Subcutaneous abdominal adipose tissue (tissue), 5 donors: ENCODE measurements around the gene SPATA19.
"Not testable (repeated sequence)": the region's sequence is repeated elsewhere in the genome, so short reads cannot be mapped to it uniquely, and the experiment has no call there.

Experiments
- H3K27ac ChIP-seq: one replicate; pipeline ENCODE4 v1.7.0; 2013; ENCODE audit warnings: low read depth, mild to moderate bottlenecking, inconsistent platforms, low read length, moderate library complexity
- H3K27me3 ChIP-seq, 5 donors: one replicate each; pipeline ENCODE4 v1.7.0; 2013; ENCODE audit warnings: low read length in 5 of 5, inconsistent platforms in 1 of 5; ENCODE audit not compliant: control insufficient read depth in 5 of 5, insufficient read depth in 4 of 5
- H3K36me3 ChIP-seq, 5 donors: one replicate each; pipeline ENCODE4 v1.7.0; 2013; ENCODE audit warnings: low read length in 5 of 5; ENCODE audit not compliant: control insufficient read depth in 5 of 5, insufficient read depth in 5 of 5
- H3K4me1 ChIP-seq, 5 donors: one replicate each; pipeline ENCODE4 v1.7.0; 2013; ENCODE audit warnings: low read length in 5 of 5, mild to moderate bottlenecking in 3 of 5, moderate library complexity in 1 of 5; ENCODE audit not compliant: control insufficient read depth in 5 of 5, insufficient read depth in 5 of 5
- H3K4me3 ChIP-seq, 5 donors: one replicate each; pipeline ENCODE4 v1.7.0; 2013; ENCODE audit warnings: low read length in 5 of 5, low read depth in 1 of 5
- H3K9ac ChIP-seq, 5 donors: one replicate each; pipeline ENCODE4 v1.7.0; 2013; ENCODE audit warnings: low read length in 5 of 5, mild to moderate bottlenecking in 4 of 5, moderate library complexity in 3 of 5
- H3K9me3 ChIP-seq, 5 donors: one replicate each; pipeline ENCODE4 v1.7.0; 2013; ENCODE audit warnings: low read length in 5 of 5; ENCODE audit not compliant: control insufficient read depth in 5 of 5
- donor health status: healthy.
- donor health status: healthy.
- donor health status: healthy.
- donor health status: healthy.
- donor health status: healthy.

Gene SPATA19

GRCh38 chr11:133867456-133867855, 22.1 kb upstream of the SPATA19 start:
- Histone ChIP-seq H3K4me1 (no peaks in the 10 kb centered on the region), H3K36me3 (no peaks in the 10 kb centered on the region), H3K4me3 (no peak overlapping the region), H3K9ac (no peak overlapping the region), H3K9me3 (no peaks in the 10 kb centered on the region), H3K27me3 (peaks cover 0 to 3% (median 0%) of the 10 kb centered on the region in 5 donors), H3K27ac (no peak overlapping the region)

- no peaks in the 10 kb centered on the region for H3K36me3 ChIP-seq
- no peaks in the 10 kb centered on the region for H3K9me3 ChIP-seq
- no peak overlapping the region for H3K9ac ChIP-seq
- no peak overlapping the region for H3K27ac ChIP-seq
- H3K4me3 ChIP-seq = no peak overlapping the region
- peaks cover 0 to 4% (median 0%) of the 10 kb centered on the region in 5 donors for H3K27me3 ChIP-seq
- no peaks in the 10 kb centered on the region for H3K4me1 ChIP-seq
Measured at GRCh38 chr11:133865466-133865865, 20.2 kb upstream of the SPATA19 start.

- Histone ChIP-seq H3K36me3 (no peaks in the 10 kb centered on the region), H3K27ac (no peak overlapping the region), H3K9me3 (no peaks in the 10 kb centered on the region), H3K27me3 (peaks cover 0 to 4% (median 0%) of the 10 kb centered on the region in 5 donors), H3K9ac (no peak overlapping the region), H3K4me3 (no peak overlapping the region), H3K4me1 (no peaks in the 10 kb centered on the region)
Measured at GRCh38 chr11:133864756-133865155, 19.4 kb upstream of the SPATA19 start.

GRCh38 chr11:133860151-133860550, 14.8 kb upstream of the SPATA19 start:
- Histone ChIP-seq H3K4me3 (no peak overlapping the region), H3K4me1 (no peaks in the 10 kb centered on the region)

GRCh38 chr11:133854330-133854960, 9.1 kb upstream of the SPATA19 start:
- H3K9me3 ChIP-seq, H3K27ac ChIP-seq, H3K9ac ChIP-seq, H3K4me3 ChIP-seq, H3K4me1 ChIP-seq, H3K36me3 ChIP-seq, H3K27me3 ChIP-seq: not testable (repeated sequence)

More at GRCh38 chr11:133860151-133860550, 14.8 kb upstream of the SPATA19 start:
- no peak overlapping the region for H3K27ac ChIP-seq
- H3K27me3 ChIP-seq = peaks cover 0 to 4% (median 0%) of the 10 kb centered on the region in 5 donors
- no peak overlapping the region for H3K9ac ChIP-seq
- no peaks in the 10 kb centered on the region for H3K9me3 ChIP-seq
- no peaks in the 10 kb centered on the region for H3K36me3 ChIP-seq

GRCh38 chr11:133844217-133844616, 1.1 kb downstream of the SPATA19 start:
- Histone ChIP-seq H3K9ac (no peak overlapping the region), H3K4me3 (no peak overlapping the region), H3K9me3 (peaks cover 0 to 13% (median 6%) of the 10 kb centered on the region in 5 donors), H3K27ac (no peak overlapping the region), H3K36me3 (no peaks in the 10 kb centered on the region), H3K27me3 (peaks cover 0 to 7% (median 0%) of the 10 kb centered on the region in 5 donors), H3K4me1 (no peaks in the 10 kb centered on the region)

GRCh38 chr11:133843454-133843987, 1.8 kb downstream of the SPATA19 start:
- no peaks in the 10 kb centered on the region for H3K4me1 ChIP-seq
- H3K36me3 ChIP-seq = no peaks in the 10 kb centered on the region
- H3K9me3 ChIP-seq = peaks cover 0 to 13% (median 6%) of the 10 kb centered on the region in 5 donors
- H3K27me3 ChIP-seq = peaks cover 0 to 7% (median 0%) of the 10 kb centered on the region in 5 donors
- H3K9ac ChIP-seq = no peak overlapping the region
- H3K4me3 ChIP-seq = no peak overlapping the region
- H3K27ac ChIP-seq = no peak overlapping the region

GRCh38 chr11:133842730-133843129, 2.6 kb downstream of the SPATA19 start:
- Histone ChIP-seq H3K9ac (no peak overlapping the region), H3K27ac (no peak overlapping the region), H3K4me1 (no peaks in the 10 kb centered on the region), H3K27me3 (peaks cover 0 to 7% (median 0%) of the 10 kb centered on the region in 5 donors), H3K4me3 (no peak overlapping the region), H3K36me3 (no peaks in the 10 kb centered on the region), H3K9me3 (peaks cover 0 to 6% (median 2%) of the 10 kb centered on the region in 5 donors)

- Histone ChIP-seq H3K4me3 (no peak overlapping the region), H3K36me3 (no peaks in the 10 kb centered on the region), H3K4me1 (no peaks in the 10 kb centered on the region), H3K9ac (no peak overlapping the region), H3K27ac (no peak overlapping the region), H3K27me3 (peaks cover 0 to 7% (median 0%) of the 10 kb centered on the region in 5 donors), H3K9me3 (peaks cover 0 to 3% (median 0%) of the 10 kb centered on the region in 5 donors)
Measured at GRCh38 chr11:133842053-133842452, 3.3 kb downstream of the SPATA19 start.

- Histone ChIP-seq H3K4me1 (no peaks in the 10 kb centered on the region), H3K36me3 (no peaks in the 10 kb centered on the region), H3K27ac (no peak overlapping the region), H3K9me3 (peaks cover 0 to 3% (median 0%) of the 10 kb centered on the region in 5 donors), H3K9ac (no peak overlapping the region), H3K27me3 (peaks cover 0 to 7% (median 0%) of the 10 kb centered on the region in 5 donors), H3K4me3 (no peak overlapping the region)
Measured at GRCh38 chr11:133841279-133842043, 3.9 kb downstream of the SPATA19 start.
